ENCODE measurements around the gene EPAS1. TPM values are rescaled to one million over a fixed set of nuclear protein-coding genes. Genes with fewer than 3 reads are reported as not detected.

EPAS1 gene
- total RNA-seq, 1 donor: 5.2 TPM

- Histone ChIP-seq H3K27me3 (ENCODE audit: insufficient read depth, low read length) (no peaks in the 10 kb centered on the region), H3K4me1 (ENCODE audit: insufficient read depth, low read length) (peaks cover 13% of the 10 kb centered on the region), H3K4me3 (ENCODE audit: low read length) (no peak overlapping the region)
Observed at GRCh38 chr2:46363535-46364170, 66.4 kb downstream of the EPAS1 start.

GRCh38 chr2:46364797-46365457 is 67.7 kb downstream of the EPAS1 start:
- Histone ChIP-seq H3K4me1 (ENCODE audit: insufficient read depth, low read length) (peaks cover 22% of the 10 kb centered on the region), H3K4me3 (ENCODE audit: low read length) (no peak overlapping the region), H3K27me3 (ENCODE audit: insufficient read depth, low read length) (no peaks in the 10 kb centered on the region)

More at GRCh38 chr2:46363535-46364170, 66.4 kb downstream of the EPAS1 start:
- no peaks in the 10 kb centered on the region for H3K9me3 ChIP-seq (ENCODE audit: low read depth, low read length)

DNA sequence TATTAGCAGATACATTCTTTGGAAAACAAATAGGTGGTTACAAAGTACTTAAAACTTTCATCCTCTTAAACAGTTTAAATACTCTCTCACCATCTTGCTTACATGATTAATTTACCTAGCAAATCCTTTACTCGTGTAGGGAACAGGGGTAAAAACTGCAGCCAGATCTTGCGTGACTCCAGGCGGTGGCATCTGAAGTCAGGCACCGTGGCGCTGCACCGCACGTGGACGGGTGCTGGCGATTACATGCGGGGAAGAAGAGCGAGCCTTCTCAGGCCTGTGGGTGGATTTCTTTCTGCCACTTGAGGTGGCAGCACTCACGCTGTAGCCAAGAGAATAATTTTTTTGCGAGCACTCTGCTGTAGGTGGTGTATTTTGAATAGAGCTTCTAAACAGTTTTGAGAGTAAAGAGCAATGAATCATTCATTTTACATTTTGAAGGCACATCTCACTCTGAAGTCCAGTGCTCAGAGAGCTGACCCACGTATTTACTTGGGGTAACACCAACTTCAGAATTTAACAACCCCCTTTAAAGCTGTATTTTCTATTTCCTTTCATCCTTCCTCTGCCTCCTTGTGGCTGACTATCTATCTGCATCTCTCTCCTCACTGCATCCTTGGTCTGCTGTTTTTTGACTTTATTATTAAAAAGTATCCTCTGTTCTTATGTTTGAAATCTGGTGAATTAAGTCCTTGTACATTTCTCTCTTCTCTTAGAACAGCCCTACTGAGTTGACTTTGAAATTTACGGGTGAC is 68.9 kb downstream of the EPAS1 start:
- Histone ChIP-seq H3K4me3 (ENCODE audit: low read length) (no peak overlapping the region), H3K27me3 (ENCODE audit: insufficient read depth, low read length) (no peaks in the 10 kb centered on the region), H3K9me3 (ENCODE audit: low read depth, low read length) (no peaks in the 10 kb centered on the region), H3K4me1 (ENCODE audit: insufficient read depth, low read length) (peaks cover 22% of the 10 kb centered on the region)

More at GRCh38 chr2:46364797-46365457, 67.7 kb downstream of the EPAS1 start:
- H3K9me3 ChIP-seq (ENCODE audit: low read depth, low read length): no peaks in the 10 kb centered on the region

- Histone ChIP-seq H3K9me3 (ENCODE audit: low read depth, low read length) (no peaks in the 10 kb centered on the region), H3K4me3 (ENCODE audit: low read length) (no peak overlapping the region), H3K27me3 (ENCODE audit: insufficient read depth, low read length) (no peaks in the 10 kb centered on the region), H3K4me1 (ENCODE audit: insufficient read depth, low read length) (peaks cover 22% of the 10 kb centered on the region)
Observed at GRCh38 chr2:46366668-46367052, 69.5 kb downstream of the EPAS1 start.

DNA sequence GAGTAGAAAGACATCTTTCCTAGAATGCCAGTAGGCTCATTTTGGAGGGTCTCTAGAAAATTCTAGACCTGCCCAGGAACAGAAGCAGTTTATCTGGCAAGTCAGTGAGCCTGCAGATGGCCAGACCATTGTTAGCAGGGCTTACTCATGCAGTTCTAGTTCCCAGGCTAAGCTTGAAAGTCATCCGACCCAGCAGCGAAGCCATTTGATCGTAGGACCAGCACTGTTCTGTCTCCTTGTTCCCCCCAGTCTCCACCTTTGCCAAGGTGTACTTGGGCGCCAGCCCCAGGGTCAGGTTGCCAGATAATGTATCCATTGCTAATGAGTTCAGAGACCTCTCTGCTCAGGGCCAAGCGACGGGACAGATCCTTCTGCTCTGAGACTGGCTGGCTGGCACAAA is 70.1 kb downstream of the EPAS1 start:
- H3K9me3 ChIP-seq (ENCODE audit: low read depth, low read length): no peaks in the 10 kb centered on the region

GRCh38 chr2:46368401-46368800 is 71.2 kb downstream of the EPAS1 start:
- no peaks in the 10 kb centered on the region for H3K27me3 ChIP-seq (ENCODE audit: insufficient read depth, low read length)
- H3K4me3 ChIP-seq (ENCODE audit: low read length): no peak overlapping the region
- H3K9me3 ChIP-seq (ENCODE audit: low read depth, low read length): no peaks in the 10 kb centered on the region
- H3K4me1 ChIP-seq (ENCODE audit: insufficient read depth, low read length): peaks cover 18% of the 10 kb centered on the region

More for the DNA sequence above, 70.1 kb downstream of the EPAS1 start:
- Histone ChIP-seq H3K27me3 (ENCODE audit: insufficient read depth, low read length) (no peaks in the 10 kb centered on the region), H3K4me3 (ENCODE audit: low read length) (no peak overlapping the region), H3K4me1 (ENCODE audit: insufficient read depth, low read length) (peaks cover 20% of the 10 kb centered on the region)

GRCh38 chr2:46369783-46370182 is 72.6 kb downstream of the EPAS1 start:
- H3K27me3 ChIP-seq (ENCODE audit: insufficient read depth, low read length): no peaks in the 10 kb centered on the region
- no peak overlapping the region for H3K4me3 ChIP-seq (ENCODE audit: low read length)
- peaks cover 18% of the 10 kb centered on the region for H3K4me1 ChIP-seq (ENCODE audit: insufficient read depth, low read length)
- H3K9me3 ChIP-seq (ENCODE audit: low read depth, low read length): no peaks in the 10 kb centered on the region

DNA sequence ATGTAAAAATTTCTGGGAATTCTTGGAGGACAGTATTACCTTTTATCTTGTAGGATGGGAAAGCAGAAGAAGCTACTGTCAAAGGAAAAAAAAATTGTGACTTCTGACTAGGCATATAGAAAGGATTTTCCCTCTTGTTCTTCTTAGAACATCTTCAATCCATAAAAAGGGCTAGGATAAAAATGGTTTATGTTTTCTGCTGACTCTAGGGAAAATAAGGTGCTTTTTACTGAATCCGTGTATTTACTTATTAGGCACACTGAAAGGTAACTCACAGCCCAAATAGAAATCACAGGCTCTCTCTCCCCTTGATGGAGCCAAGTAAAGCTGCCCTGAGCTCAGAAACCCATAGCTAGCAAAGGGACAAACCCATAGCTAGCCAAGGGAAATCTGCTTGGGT is 74.6 kb downstream of the EPAS1 start:
- Histone ChIP-seq H3K9me3 (ENCODE audit: low read depth, low read length) (no peaks in the 10 kb centered on the region), H3K27me3 (ENCODE audit: insufficient read depth, low read length) (no peaks in the 10 kb centered on the region), H3K4me3 (ENCODE audit: low read length) (no peak overlapping the region), H3K4me1 (ENCODE audit: insufficient read depth, low read length) (peaks cover 18% of the 10 kb centered on the region)

- H3K9me3 ChIP-seq (ENCODE audit: low read depth, low read length): no peaks in the 10 kb centered on the region
- no peaks in the 10 kb centered on the region for H3K27me3 ChIP-seq (ENCODE audit: insufficient read depth, low read length)
- H3K4me3 ChIP-seq (ENCODE audit: low read length): no peak overlapping the region
- H3K4me1 ChIP-seq (ENCODE audit: insufficient read depth, low read length): peaks cover 18% of the 10 kb centered on the region
Observed at GRCh38 chr2:46372475-46372874, 75.3 kb downstream of the EPAS1 start.

DNA sequence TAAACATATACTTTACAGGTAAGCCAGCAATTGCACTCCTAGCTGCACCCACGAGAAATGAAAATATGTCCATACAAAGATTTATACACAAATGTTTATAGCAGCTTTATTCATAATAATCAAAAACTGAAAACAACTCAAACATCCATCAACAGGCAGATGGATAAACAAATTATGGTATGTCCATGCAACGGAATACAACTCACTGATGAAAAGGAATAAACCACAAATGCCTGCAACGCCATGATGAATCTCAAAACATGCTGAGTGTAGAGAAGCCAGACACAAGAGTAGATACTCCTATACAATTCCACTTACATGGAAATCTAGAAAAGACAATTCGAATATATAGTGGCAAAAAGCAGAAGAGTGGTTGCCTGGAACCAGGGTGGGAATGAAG is 76.0 kb downstream of the EPAS1 start:
- no peak overlapping the region for H3K4me3 ChIP-seq (ENCODE audit: low read length)
- no peaks in the 10 kb centered on the region for H3K9me3 ChIP-seq (ENCODE audit: low read depth, low read length)
- H3K4me1 ChIP-seq (ENCODE audit: insufficient read depth, low read length): peaks cover 13% of the 10 kb centered on the region
- H3K27me3 ChIP-seq (ENCODE audit: insufficient read depth, low read length): no peaks in the 10 kb centered on the region

- Histone ChIP-seq H3K4me1 (ENCODE audit: insufficient read depth, low read length) (no peaks in the 10 kb centered on the region), H3K4me3 (ENCODE audit: low read length) (no peak overlapping the region), H3K9me3 (ENCODE audit: low read depth, low read length) (no peaks in the 10 kb centered on the region), H3K27me3 (ENCODE audit: insufficient read depth, low read length) (no peaks in the 10 kb centered on the region)
Observed at GRCh38 chr2:46375566-46376125, 78.4 kb downstream of the EPAS1 start.

DNA sequence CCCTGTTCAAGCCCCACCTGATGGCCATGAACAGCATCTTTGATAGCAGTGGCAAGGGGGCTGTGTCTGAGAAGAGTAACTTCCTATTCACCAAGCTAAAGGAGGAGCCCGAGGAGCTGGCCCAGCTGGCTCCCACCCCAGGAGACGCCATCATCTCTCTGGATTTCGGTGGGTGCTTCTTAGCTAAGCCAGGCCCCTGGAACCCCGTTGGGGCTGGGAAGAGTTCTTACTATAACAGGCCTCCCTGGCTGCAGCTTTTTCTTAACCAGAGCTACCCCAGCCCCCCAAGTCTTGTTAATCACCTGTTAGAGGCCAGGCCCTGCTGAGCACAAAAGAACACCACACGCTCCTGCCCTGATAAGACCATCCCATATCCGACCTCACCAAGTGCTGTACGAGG is 79.4 kb downstream of the EPAS1 start:
- H3K4me1 ChIP-seq (ENCODE audit: insufficient read depth, low read length): no peaks in the 10 kb centered on the region
- no peak overlapping the region for H3K4me3 ChIP-seq (ENCODE audit: low read length)
- H3K27me3 ChIP-seq (ENCODE audit: insufficient read depth, low read length): no peaks in the 10 kb centered on the region
- H3K9me3 ChIP-seq (ENCODE audit: low read depth, low read length): no peaks in the 10 kb centered on the region

DNA sequence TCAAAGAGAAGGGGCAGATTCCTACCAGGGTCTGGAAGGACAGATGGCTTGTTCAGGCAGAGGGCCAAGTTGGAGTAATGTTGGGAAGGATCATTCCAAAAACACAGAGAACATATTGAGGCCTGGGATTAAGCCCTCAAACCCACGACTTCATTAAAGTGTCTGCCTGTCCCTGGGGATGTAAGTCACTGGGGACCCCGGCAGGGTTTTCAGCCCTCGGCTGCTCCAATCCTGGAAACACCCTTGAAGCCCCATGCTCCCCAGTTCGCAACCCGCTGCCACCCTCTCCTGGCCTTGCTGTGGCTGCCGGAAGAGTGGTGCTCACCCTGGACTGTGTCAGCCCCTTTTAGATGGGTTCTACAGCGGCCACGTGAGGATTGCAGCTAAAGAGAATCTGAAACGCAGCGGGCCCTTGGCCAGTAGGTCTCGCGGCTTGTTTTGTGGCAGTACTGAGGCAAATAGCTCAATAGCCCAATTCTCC is 79.9 kb downstream of the EPAS1 start:
- no peak overlapping the region for H3K4me3 ChIP-seq (ENCODE audit: low read length)
- no peaks in the 10 kb centered on the region for H3K27me3 ChIP-seq (ENCODE audit: insufficient read depth, low read length)
- H3K9me3 ChIP-seq (ENCODE audit: low read depth, low read length): no peaks in the 10 kb centered on the region
- H3K4me1 ChIP-seq (ENCODE audit: insufficient read depth, low read length): no peaks in the 10 kb centered on the region

- H3K4me3 ChIP-seq (ENCODE audit: low read length): no peak overlapping the region
Observed at GRCh38 chr2:46377666-46378560, 80.7 kb downstream of the EPAS1 start.

More at GRCh38 chr2:46377666-46378560, 80.7 kb downstream of the EPAS1 start:
- no peaks in the 10 kb centered on the region for H3K9me3 ChIP-seq (ENCODE audit: low read depth, low read length)
- H3K4me1 ChIP-seq (ENCODE audit: insufficient read depth, low read length): no peaks in the 10 kb centered on the region
- H3K27me3 ChIP-seq (ENCODE audit: insufficient read depth, low read length): no peaks in the 10 kb centered on the region

All from mononuclear cell (primary cell).